Uterus (tissue), 2 donors: Measurements from ENCODE around the gene STARD10.

Source experiments
- POLR2A ChIP-seq, 2 donors: fragments of 450-650 bp; IDR thresholded peaks; one replicate each; pipeline ENCODE4 v1.6.1; 2016; ENCODE audit warnings: antibody characterized with exemption in 2 of 2, mild to moderate bottlenecking in 1 of 2, moderate library complexity in 1 of 2
- TF ChIP-seq, protein P1 (sequence below), 4 experiments: fragments of 200-600 bp in 2 of 4; fragments of 450-650 bp in 2 of 4; sonication (generic) in 2 of 4; IDR thresholded peaks; one replicate each; pipeline ENCODE4 v1.5.1; 2016 to 2019; ENCODE audit warnings: antibody characterized with exemption in 4 of 4, mild to moderate bottlenecking in 2 of 4, moderate library complexity in 1 of 4

DNA sequence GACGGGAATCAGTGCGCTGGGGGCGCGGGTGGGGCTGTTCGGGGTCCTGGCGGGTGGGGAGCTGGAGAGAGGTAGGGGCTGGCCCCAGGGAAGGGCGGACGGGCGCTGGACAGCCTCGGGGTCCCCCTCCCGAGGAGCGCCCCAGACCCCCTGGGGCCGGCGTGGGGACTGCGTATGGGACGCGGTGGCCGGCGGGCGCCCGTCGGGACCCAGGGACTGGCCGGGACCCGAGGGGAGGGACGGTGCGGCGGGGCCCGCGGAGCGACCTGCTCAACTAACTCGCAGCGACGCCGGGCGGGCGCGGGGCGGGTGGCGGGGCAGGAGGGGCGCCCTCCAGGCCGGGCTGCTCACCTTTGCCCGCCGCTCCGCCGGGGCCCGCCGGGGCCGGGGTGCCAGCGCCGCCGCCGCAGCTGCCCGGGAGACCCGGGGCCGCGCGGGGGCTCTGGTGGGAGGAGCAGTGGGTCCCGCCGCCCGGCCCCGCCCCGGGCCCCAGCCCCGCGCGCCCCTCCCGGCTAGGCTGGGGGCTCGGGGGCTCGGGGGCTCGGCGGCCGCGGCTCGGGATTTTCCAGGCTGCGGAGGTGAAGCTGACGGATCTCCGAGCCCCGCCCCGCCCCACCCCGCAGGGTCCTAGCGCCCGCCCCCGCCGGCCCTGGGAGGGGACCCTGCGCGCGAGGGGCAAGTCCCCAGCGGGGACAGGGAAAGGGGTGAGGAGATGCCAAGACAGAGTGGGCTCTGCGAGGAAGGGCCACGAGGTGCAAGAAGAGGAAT is 12.3 kb downstream of the STARD10 start:
- no peak for TF ChIP-seq POLR2A (IDR thresholded peaks at IDR 0.05)
- TF ChIP-seq, protein P1, sequence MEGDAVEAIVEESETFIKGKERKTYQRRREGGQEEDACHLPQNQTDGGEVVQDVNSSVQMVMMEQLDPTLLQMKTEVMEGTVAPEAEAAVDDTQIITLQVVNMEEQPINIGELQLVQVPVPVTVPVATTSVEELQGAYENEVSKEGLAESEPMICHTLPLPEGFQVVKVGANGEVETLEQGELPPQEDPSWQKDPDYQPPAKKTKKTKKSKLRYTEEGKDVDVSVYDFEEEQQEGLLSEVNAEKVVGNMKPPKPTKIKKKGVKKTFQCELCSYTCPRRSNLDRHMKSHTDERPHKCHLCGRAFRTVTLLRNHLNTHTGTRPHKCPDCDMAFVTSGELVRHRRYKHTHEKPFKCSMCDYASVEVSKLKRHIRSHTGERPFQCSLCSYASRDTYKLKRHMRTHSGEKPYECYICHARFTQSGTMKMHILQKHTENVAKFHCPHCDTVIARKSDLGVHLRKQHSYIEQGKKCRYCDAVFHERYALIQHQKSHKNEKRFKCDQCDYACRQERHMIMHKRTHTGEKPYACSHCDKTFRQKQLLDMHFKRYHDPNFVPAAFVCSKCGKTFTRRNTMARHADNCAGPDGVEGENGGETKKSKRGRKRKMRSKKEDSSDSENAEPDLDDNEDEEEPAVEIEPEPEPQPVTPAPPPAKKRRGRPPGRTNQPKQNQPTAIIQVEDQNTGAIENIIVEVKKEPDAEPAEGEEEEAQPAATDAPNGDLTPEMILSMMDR (IDR thresholded peaks at IDR 0.05) = no peak
